GM19025 (cell line): ENCODE measurements around the gene ATP6V0A1.
A peak's percentile ranks its signal among the peaks of the same experiment; 100 is the strongest.
"Not testable (repeated sequence)": the region's sequence is repeated elsewhere in the genome, so short reads cannot be mapped to it uniquely, and the experiment has no call there.

Experiments
- ATAC-seq: cut with Tn5 transposase; IDR thresholded peaks from one replicate; pipeline ENCODE4 v1.9.1; 2021; ENCODE audit warnings: mild to moderate bottlenecking, low read depth, moderate library complexity; ENCODE audit not compliant: unreplicated experiment

The ATP6V0A1 gene

DNA sequence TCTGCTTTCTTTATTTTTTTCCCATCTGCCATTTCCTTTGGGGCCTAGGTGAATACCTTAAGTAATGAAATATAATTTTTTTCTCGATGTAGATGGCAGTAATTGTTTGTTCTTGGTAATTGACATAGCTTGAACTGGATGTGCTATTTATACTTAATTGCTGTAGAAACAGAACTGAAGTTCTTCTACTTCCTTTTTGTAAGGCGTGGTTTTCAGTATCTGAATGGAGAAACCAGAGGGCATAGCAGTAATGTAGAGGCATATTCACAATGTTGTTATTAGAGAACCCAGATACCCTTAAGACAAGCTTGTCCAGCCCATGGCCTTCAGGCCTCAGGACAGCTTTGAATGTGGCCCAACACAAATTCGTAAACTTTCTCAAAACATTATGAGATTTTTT, 16.4 kb downstream of the ATP6V0A1 start:
- ATAC-seq: no peak

DNA sequence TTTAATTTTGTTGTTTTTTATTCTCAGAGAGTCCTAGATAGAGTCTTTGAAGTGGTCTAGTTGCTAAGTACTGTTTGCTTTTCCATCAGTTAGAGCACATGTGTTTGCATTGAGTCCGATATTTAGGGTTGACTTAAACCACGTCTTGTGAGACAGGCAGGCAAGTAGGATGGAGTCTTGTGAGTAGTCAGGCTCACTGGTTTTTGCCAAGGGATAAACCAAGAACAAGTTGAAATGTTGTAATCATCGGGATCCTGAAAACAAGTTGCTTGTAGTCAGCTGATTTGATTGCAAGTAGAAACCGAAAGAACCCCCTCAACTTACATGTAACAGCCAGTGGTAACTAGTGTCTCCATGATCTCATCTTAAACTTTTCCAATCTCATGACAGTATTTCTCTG, 17.2 kb downstream of the ATP6V0A1 start:
- ATAC-seq: no peak

DNA sequence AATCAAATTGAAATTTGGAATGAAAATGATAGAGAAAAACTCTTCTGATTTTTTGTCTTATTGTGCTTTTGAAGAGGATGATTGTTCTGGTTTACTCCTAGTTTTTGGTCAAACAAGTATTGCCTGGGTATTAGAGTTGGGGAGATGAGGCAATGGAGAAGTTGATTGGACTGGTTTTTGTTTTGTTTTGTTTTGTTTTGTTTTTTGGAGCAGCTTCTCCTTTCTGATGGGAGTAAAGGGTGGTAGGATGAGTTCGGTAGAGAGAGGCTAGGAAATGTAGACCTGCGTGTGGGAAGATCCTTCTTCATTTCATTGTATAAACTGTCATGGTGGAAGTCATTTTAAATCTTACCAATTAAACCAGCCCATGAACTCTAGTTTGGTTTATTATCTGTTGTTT, 17.7 kb downstream of the ATP6V0A1 start:
- ATAC-seq: no peak

DNA sequence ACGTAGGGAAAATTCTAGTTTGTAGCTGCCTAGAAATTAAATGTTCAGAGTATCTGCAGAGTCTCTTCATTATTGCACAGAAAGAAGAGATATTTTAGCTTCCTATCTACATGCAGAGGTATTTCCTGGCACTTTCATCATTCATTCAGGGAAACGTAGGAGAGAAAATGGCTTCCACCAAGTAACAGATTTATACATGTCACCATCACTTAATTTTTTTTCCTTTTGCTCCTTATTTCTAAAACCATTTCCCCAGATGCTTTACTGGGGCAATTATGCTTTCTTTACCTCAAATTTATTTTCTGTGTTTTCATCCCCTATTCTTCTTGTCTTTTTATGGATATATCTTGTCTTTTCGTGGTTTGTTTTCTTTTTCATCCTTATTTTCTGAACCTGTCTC, 18.5 kb downstream of the ATP6V0A1 start:
- ATAC-seq: no peak

DNA sequence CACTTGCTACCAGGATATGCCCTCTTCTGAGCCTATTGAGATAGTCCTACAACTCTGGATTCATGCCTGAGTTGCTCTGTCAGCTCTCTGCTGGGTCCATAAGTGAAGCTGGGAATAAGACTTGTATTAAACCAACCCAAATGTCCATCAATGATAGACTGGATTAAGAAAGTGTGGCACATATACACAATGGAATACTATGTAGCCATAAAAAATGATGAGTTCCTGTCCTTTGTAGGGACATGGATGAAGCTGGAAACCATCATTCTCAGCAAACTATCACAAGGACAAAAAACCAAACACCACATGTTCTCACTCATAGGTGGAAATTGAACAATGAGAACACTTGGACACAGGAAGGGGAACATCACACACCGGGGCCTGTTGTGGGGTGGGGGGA, 19.1 kb downstream of the ATP6V0A1 start:
- ATAC-seq: not testable (repeated sequence)

DNA sequence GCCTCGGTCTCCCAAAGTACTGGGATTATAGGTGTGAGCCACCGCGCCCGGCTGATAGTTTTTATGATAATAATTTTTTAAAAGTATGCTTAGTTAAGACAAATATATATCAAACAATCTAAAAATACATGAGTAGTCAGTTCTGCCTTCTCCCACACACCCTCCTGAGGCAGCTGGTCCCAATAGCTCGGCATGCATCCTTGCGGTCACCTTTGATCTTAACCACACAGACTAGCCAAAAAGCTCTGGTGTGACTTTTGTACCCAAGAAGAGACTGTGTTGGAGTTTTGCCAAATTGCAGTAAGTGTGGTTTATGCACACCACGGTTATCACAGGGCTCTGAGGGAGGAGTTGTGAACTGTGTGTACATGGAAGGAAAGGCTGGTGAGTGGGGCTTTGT, 25.6 kb downstream of the ATP6V0A1 start:
- ATAC-seq: no peak

DNA sequence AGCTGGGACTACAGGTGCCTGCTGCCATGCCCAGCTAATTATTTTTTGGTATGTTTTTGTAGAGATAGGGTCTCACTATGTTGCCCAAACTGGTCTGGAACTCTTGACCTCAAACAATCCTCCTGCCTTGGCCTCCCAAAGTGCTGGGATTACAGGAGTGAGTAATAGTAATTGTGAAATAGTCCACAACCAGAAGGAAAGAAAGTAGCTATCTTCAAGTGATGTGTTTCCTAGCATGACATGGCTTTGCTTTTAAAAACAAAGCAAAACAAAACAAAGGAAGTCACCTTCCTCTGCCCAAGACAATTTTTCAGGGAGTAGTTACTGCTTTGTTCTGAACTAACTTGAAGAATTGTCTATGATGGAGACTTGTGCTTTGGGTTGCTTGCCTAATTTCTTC, 27.0 kb downstream of the ATP6V0A1 start:
- ATAC-seq: no peak

DNA sequence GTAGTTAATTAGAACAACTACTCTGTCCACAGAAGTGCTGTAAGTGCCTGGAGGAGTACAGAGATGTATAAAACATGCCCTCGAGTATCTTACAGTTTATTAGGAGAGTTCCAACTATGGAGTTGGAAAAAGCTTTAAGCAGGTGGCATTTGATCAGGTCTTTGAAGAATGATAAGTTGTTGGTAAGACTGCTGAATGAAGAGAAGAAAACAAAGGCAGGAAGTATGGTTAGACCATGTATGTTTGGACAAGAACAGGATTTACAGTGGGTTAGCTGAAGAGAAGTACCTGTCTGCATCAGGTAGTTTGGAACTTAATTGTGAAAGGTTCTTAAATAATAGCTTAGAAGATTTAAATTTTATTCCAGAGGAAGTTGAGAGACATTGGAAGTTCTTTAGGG, 29.4 kb downstream of the ATP6V0A1 start:
- ATAC-seq: no peak

DNA sequence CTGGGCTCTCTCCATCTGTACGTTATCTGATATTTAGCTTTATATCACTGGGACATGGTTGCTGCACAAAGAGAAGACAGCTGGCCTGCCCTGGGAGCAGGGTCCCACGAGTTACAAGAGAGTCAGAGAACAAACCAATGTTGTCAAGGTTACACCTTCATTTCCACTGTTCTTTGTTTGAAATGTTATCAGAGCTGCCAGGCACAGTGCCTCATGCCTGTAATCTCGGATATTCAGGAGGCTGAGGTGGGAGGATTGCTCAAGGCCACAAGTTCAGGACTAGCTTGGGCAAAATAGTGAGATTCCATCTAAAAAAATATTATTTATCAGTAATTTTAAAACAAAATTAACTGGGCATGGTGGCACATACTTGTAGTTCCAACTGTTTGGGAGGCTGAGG, 34.6 kb downstream of the ATP6V0A1 start:
- ATAC-seq: no peak

DNA sequence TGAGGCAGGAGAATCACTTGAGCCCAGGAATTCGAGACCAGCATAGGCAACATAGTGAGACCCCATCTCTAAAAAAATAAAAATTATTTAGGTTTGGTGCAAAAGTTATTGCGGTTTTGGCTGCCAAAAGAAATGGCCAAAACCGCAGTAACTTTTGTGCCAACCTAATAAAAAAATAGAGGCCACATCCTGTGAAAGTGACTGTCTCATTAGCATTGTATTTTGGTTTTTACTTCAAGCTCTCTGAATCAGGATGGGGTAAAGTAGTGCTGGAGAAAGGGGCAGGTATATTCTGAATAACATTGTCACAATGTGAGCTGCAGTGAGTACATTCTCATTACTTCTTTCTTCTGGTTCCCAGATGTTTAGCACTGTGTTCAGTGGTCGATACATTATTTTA, 36.0 kb downstream of the ATP6V0A1 start:
- no peak for ATAC-seq

DNA sequence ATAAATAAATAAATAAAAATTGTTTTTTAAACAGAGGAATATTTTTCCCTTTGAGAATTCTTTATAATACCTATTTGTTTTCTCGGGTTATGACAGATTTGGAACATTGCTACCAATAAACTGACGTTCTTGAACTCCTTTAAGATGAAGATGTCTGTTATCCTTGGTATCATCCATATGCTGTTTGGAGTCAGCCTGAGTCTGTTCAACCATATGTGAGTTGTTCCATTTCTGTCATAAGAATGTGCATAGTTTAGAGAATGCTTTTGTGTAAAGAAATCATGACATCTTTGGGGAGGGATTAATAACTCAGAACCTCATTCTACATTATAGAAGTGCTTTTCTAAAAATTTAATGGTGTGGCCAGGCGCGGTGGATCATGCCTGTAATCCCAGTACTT, 40.1 kb downstream of the ATP6V0A1 start:
- no peak for ATAC-seq

DNA sequence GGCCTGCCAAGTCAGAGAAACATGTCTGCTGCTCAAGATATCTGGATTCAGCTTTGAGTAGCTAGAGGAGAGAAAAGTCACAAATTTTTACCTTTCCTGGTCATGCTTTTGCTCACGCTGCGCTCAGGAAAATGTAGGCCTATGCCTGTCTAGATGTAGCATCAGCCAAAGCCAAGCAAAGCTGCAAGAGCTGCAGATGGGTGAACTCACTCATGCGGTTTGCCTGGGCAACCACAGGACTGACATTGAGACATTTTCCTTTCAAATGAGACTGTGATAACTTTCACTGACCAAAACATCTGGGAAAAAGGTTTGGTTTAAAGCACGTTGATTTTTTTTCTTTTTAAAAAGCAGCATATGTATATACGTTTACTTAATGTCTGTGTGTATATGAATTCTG, 43.4 kb downstream of the ATP6V0A1 start:
- ATAC-seq: no peak

DNA sequence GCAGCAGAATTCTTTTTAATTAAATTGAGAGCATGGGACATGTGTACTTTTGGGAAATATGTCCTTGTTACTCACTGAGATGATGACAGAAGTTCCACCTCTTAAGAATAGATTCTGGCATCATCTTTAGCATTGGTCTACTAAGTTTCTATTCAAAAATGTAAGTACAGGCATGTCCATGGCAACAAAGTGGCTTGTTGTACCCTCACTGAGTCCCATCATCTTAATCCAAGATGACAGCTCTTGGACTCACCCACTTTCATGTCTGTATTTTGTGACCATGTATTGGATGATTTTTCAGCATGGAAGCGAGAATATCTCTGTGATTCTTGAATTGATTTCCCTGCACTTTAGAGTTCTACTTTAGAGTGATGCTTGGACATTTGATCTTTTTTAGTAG, 44.2 kb downstream of the ATP6V0A1 start:
- ATAC-seq: no peak

DNA sequence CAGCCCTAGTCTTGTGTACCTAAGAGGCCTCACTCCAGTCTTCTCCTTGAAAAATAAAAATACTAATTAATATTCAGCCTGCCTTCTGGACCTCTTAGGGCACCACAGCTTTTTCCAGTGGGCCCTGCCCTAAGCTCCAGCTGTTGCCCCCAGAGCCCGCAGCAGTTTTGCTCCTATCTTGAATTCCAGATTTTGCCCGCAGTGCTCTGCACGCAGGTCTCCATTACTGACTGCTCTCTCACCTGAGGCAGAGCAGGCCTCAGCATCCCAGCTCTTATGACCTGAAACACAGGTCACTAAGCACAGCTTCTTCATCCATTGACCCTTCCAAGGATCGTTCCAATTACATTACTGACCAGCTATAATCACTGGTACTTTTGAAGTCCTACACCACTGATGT, 49.0 kb downstream of the ATP6V0A1 start:
- ATAC-seq: no peak

DNA sequence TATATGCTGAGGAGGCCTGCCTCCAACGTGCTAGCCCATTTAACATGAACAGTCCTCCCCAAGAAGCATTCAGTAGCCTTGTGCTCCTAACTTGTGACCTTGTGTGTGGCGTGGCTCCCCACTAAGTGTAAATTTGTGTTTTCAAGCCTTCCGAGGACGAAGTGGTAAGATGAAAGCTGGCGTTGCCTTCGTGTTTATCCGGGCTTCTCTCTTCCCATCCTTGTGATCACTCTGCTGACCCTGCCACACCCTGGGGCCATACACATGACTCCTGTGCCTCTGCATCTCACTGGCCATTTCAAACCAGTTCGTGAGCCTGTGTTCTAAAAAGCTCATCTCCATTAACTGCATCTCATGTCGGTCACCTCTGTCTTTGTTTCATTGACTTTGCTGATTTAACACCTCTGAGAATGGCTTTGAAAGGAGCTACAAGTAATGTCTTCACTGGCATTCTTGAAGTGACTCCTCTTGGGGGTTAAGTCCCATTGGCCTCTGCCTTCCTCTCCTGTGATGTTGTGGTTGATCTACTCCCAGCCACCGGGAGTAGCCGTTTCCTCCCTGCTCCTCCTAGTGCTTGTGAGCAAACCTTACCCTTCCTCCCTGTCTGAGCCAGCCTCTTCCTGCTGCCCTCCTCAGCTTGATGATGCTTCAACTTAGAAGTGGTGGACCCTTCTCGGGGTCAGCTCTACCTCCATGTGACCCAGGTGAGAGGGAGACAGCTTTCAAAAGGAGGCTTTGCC, 49.9 kb downstream of the ATP6V0A1 start:
- no peak for ATAC-seq

DNA sequence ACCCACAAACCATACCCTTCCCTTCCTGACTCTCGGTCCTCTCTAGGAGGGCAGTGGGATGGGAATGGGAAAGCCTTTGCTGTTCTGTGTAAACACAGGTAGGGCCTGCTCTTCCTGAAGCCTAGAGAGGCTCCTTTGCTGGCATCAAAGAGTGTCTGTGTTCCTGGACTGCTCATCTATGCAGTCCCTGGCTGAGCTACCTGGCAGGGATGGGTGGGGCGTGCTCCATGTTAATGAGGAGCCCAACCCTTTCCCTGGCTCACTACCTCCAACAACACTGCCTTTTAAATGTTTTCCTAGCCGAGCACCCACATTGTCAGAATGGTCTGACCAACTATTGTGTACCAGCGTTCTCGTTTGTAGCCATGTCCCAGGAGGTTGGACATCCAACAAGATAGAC, 50.7 kb downstream of the ATP6V0A1 start:
- ATAC-seq: no peak

DNA sequence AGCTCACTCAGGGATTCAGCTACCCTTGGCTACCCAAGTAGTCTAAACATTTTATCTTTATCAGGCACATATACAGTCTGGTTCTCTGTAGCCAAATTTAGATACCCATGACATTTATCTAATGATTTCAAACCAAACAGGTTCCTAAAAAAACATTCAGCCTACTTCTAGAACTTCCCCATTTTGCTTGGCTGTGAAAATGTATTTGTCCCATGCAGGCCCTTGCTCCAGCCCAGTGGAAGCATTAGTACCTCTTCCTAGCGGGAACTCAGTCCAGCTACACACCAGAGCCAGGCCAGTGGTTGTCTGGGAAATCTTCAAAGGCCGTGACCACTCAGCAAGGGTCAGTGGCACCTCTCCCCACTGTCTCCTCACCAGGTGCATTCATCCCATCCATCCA, 51.2 kb downstream of the ATP6V0A1 start:
- no peak for ATAC-seq

DNA sequence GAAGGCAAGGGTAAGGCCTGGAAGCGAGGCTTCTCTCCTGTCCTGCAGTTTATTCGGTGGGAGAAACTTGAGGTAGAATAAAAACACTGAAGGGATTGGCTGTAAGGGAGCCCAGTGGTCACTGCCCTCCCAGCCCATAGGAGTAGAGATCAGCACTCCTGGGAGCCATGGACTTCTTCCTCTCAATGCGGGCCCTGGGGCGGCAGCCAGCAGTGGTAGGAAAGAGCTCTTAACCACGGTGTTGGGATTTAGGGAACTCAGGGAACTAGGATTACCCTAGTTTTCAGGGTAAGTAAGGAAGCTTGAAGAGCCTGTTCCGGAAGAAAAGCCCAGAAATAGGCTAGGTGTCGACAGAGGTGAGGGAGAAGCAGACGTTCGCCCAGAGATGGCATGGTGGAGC, 53.6 kb downstream of the ATP6V0A1 start:
- ATAC-seq: no peak

DNA sequence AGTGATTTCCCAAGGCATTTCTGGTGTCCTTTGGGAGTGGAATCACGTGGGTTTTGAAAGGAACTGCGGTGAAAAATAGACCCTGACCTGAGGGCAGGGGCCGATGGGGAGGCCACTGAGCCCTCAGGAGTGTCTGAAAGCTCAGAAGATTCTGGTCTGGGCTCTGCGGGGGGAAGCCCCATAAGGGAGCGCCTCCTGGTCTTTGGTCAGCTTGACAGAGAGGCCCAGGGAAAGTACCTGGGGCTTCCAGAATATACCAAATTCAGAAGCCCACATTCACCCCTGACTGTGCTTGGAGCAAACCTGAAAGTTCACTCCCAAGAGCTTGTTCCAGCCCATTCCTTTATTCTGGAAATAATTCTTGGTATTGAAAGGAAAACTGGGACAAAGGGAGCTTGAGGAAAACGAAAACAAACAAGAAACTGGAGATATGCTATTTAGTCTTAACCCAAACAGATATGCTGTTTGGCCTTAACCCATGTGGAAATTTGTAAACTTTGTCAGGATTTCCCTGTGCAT, 54.1 kb downstream of the ATP6V0A1 start:
- peak; percentile 65 for ATAC-seq

DNA sequence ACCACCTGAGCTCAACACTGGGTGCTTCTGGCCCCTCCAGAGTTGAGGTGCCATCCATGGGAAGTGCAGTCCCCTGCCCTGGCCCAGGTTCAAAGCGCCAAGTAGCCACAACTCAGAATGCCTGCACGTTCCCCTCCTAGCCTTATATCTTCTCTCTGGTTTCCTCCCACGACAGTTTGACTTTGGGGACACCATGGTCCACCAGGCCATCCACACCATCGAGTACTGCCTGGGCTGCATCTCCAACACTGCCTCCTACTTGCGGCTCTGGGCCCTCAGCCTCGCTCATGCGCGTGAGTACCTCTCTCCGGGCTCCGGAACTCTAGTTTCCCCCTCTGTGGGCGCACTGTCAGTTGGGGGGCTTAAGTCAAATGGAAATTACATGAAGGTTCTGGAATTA, 55.0 kb downstream of the ATP6V0A1 start:
- ATAC-seq: no peak

DNA sequence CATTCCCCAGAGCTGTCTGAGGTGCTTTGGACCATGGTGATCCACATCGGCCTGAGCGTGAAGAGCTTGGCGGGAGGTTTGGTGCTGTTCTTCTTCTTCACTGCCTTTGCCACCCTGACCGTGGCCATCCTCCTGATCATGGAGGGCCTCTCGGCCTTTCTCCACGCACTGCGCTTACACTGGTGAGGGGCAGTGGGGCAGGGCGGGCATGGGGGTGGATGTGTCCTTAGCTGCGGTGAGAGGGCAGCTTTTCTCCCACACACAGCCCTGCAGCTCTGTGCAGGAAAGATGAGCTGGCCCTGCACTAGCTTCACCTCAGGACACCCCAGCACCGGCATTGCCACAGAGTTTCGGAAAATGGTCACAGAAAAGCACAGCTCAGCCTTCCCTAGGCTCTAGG, 55.6 kb downstream of the ATP6V0A1 start:
- no peak for ATAC-seq

DNA sequence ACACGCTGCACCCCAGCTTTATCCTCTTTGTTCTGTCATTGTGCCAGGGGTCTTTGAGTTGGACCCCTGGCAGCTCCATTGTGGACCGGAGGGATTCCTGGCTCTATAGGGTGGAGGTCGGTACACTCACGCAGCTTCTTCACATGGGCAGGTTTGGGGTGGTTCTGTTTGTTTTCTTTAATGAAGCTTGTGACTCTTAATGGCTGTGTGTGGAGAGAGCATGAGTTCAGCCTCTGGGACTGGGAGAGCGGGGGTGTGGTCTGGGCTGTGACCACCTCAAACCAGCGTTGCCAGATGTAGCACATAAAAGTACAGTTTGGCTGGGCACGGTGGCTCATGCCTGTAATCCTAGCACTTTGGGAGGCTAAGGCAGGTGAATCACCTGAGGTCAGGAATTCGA, 56.2 kb downstream of the ATP6V0A1 start:
- ATAC-seq: no peak

DNA sequence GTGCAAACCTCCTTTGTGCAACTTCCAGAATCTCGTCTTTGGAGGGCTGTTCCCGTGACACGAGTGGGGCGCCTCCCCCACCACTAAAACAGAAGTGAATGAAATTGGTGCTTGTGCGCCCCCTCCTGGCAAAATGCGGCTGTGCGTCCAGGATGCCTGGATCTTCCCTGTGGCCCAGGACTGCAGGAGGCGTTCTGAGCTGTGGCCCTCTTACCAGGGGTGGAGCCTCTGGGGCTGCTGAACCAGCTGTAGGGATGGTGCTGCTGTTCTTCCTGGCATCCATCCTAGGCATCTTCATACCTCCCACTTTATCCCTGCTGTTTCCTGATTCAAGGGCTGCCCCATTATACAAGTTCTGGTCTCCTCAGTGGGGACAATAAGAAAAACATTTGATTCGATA, 58.8 kb downstream of the ATP6V0A1 start:
- no peak for ATAC-seq
